SK-N-SH treated with all-trans-retinoic acid at 6 μM for 48 hours (cell line): ENCODE results near the gene CENPB.

Experiments used
- ARNTL ChIP-seq: fragments of 450-650 bp; formaldehyde crosslinking; IDR thresholded peaks from 2 replicates; pipeline ENCODE4 v1.5.0; 2020; ENCODE audit warnings: low read depth, mild to moderate bottlenecking, moderate library complexity, borderline replicate concordance
- POU6F1 ChIP-seq: fragments of 250-450 bp; sonication (Bioruptor Pico); IDR thresholded peaks from 2 replicates; pipeline ENCODE4 v1.8.0; 2021; ENCODE audit warnings: low read depth, mild to moderate bottlenecking, moderate library complexity, borderline replicate concordance
- TCF4 ChIP-seq: fragments of 250-450 bp; sonication (Bioruptor Pico); IDR thresholded peaks from 2 replicates; pipeline ENCODE4 v1.8.0; 2021; ENCODE audit warnings: mild to moderate bottlenecking, moderate library complexity, borderline replicate concordance
- ZC3H10 ChIP-seq: fragments of 250-450 bp; sonication (Bioruptor Pico); IDR thresholded peaks from 2 replicates; pipeline ENCODE4 v1.5.1; 2021; ENCODE audit warnings: mild to moderate bottlenecking, moderate library complexity

DNA sequence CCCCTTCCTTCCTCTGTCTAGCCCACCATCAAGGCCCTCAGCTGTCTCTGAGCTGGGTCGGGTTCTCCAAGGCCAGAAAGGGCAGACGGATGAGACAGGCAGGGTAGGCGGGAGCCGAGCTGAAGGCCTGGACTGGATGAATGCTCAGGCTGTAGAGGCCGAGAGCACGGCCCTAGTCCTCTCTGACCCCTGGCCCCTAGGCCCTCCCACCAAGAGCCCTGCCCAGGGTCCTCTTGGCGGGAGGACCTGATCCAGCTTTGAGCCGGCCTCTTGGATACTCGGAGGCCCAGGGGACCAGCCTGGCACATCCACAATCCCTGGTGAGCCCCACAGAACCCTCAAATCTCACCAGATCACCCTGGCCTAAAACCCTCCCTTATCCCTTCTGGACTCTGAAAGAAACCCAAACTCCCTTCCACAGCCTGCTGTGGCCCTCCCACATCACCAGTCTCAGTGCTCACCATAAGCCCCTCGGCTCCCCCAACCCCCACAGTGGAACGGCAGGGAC is 27.2 kb downstream of the CENPB start:
- no peak for TF ChIP-seq POU6F1
- TF ChIP-seq ARNTL (CRISPR knock-in tag): no peak
- no peak for TF ChIP-seq ZC3H10
- TF ChIP-seq TCF4 (CRISPR knock-in tag): no peak
